PC-3 (cell line): Measurements from ENCODE around the gene SERGEF.

Experiments
- CTCF ChIP-seq: fragments of 300-600 bp; sonication (generic); conservative IDR thresholded peaks from 2 replicates; pipeline ENCODE4 v1.5.1; 2017; ENCODE audit warnings: antibody characterized with exemption, low read depth, mild to moderate bottlenecking, low read length
- EZH2 ChIP-seq: fragments of 300-600 bp; sonication (generic); IDR thresholded peaks from one replicate; pipeline ENCODE4 v1.6.1; 2017; ENCODE audit warnings: antibody characterized with exemption, mild to moderate bottlenecking, low read length; ENCODE audit not compliant: unreplicated experiment

DNA sequence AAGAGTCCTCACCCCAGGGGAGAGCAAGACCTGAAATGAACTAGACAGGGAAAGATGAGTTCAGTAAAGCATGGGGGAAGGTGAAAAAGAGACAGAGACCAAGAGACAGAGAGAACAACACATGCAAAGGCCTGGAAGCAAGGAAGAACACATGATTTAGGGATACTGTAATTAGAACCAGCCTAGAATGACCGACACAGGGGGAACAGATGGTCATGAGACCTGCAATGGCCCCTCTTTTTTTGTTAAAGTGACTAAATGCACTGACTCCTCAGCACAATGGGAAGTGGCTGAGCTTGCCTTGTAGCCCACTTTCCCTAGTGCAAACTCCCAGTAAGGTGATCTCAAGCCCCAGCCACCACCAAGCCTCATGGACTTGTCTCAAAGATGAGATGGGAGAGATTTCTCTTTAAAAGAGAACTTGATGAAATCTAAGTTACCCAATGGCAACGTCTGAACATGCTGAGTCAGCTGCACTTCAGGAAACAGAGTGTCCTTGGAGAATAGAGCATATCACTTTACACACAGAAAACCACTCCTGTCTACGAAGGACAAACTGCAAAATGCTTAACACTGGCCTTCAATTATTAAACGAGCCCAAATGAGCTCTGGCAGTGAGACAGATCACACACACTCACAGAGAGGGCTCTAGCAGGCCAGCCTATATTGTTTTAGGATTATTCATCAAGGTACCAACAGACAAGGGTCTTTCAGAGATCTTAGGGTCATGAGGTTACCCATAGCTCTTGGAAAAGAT, 91.0 kb downstream of the SERGEF start:
- TF ChIP-seq EZH2, result no peak
- no peak for TF ChIP-seq CTCF
